HCT116 (cell line): ENCODE results near the gene PRKAG2. TPM values are rescaled to one million over a fixed set of nuclear protein-coding genes. Genes with fewer than 3 reads are reported as not detected.

Experiments used
- ATAC-seq: fragments of 200-7000 bp; cut with Tn5 transposase; 2 replicates; pipeline ENCODE4 v1.9.1; 2020; ENCODE audit warnings: mild to moderate bottlenecking, moderate library complexity
- BruUV-seq: library from RNA; stranded (reverse); fragments of 400-500 nt; replicated peaks from 2 replicates; lab custom pipeline; 2021; lab: Mats Ljungman, UMichigan
- CTCF ChIA-PET: fragments of 300-600 bp; sonication (Branson Sonifier 250); formaldehyde crosslinking; loops from one replicate; lab custom pipeline; 2021; ENCODE audit warnings: antibody characterized with exemption; lab: Charles Lee
- POLR2A ChIA-PET: fragments of 300-600, 350-600 bp; sonication (Branson Sonifier 250); formaldehyde crosslinking; loops from one replicate; lab custom pipeline; 2021; ENCODE audit warnings: antibody characterized with exemption; lab: Charles Lee
- RAD21 ChIA-PET, 2 experiments: fragments of 300-600 bp; sonication (Branson Sonifier 250); formaldehyde crosslinking; loops; one replicate each; lab custom pipeline; 2023; ENCODE audit warnings: low total read pairs in 2 of 2; ENCODE audit not compliant: uncharacterized antibody in 2 of 2, unreplicated experiment in 2 of 2, low non-redundant PET in 1 of 2; lab: Charles Lee
- DNase-seq: peaks from one replicate; pipeline ENCODE4 v3.0.0-alpha.2; 2010; ENCODE audit warnings: low read depth, low spot score
- H2AFZ ChIP-seq: fragments of 200-600 bp; shearing (Covaris generic), sonication (generic); 2 replicates; pipeline ENCODE4 v1.6.1; 2017; ENCODE audit warnings: low read depth, mixed run types, mixed read lengths, antibody characterized with exemption, low read length; ENCODE audit not compliant: poor library complexity, severe bottlenecking
- H3K27ac ChIP-seq: 2 replicates; pipeline ENCODE4 v1.5.1; 2012; ENCODE audit warnings: low read depth, low read length
- H3K27me3 ChIP-seq: fragments of 200-600 bp; sonication (generic); 2 replicates; pipeline ENCODE4 v1.6.1; 2016; ENCODE audit warnings: mixed run types, low read length, mixed read lengths; ENCODE audit not compliant: insufficient read depth
- H3K36me3 ChIP-seq, 2 experiments: fragments of 200-500 bp in 1 of 2; fragments of 200-600 bp in 1 of 2; sonication (Bioruptor generic) in 1 of 2; sonication (generic) in 1 of 2; 2 replicates each; pipeline versions ENCODE4 v1.5.1 to v1.6.1; 2014 to 2016; ENCODE audit warnings: low read length in 2 of 2, inconsistent platforms in 1 of 2, mixed read lengths in 1 of 2, mixed run types in 1 of 2; ENCODE audit not compliant: insufficient read depth in 2 of 2, control insufficient read depth in 1 of 2
- H3K4me1 ChIP-seq, 2 experiments: fragments of 200-600 bp in 1 of 2; sonication (generic) in 1 of 2; 2 replicates each; pipeline versions ENCODE4 v1.5.1 to v1.6.1; 2012 to 2017; ENCODE audit warnings: low read length in 2 of 2, inconsistent platforms in 1 of 2, mild to moderate bottlenecking in 1 of 2, mixed read lengths in 1 of 2, mixed run types in 1 of 2, moderate library complexity in 1 of 2; ENCODE audit not compliant: insufficient read depth in 2 of 2, control insufficient read depth in 1 of 2
- H3K4me2 ChIP-seq: fragments of 200-600 bp; sonication (generic); 2 replicates; pipeline ENCODE4 v1.6.1; 2017; ENCODE audit warnings: mixed run types, low read length, mixed read lengths
- H3K4me3 ChIP-seq, 2 experiments: fragments of 200-600 bp in 1 of 2; sonication (generic) in 1 of 2; replicated peaks in 1 of 2; 2 replicates each; pipeline ENCODE4 v1.5.1; 2011 to 2016; ENCODE audit warnings: low read length in 2 of 2, control low read depth in 1 of 2, low read depth in 1 of 2, mild to moderate bottlenecking in 1 of 2, mixed read lengths in 1 of 2, mixed run types in 1 of 2
- H3K79me2 ChIP-seq: fragments of 200-600 bp; sonication (generic); 2 replicates; pipeline ENCODE4 v1.6.1; 2017; ENCODE audit warnings: mild to moderate bottlenecking, mixed run types, low read length, moderate library complexity, mixed read lengths; ENCODE audit not compliant: insufficient read depth
- H3K9ac ChIP-seq: fragments of 200-600 bp; sonication (generic); 2 replicates; pipeline ENCODE4 v1.6.1; 2016; ENCODE audit warnings: low read length, mixed read lengths
- H3K9me2 ChIP-seq: fragments of 200-600 bp; sonication (generic), shearing (Covaris generic); 2 replicates; pipeline ENCODE4 v1.6.1; 2017; ENCODE audit warnings: mixed run types, mild to moderate bottlenecking, moderate library complexity; ENCODE audit not compliant: insufficient read depth
- H3K9me3 ChIP-seq, 2 experiments: fragments of 200-500 bp in 1 of 2; fragments of 200-600 bp in 1 of 2; sonication (Bioruptor generic) in 1 of 2; sonication (generic) in 1 of 2; 2 replicates each; pipeline ENCODE4 v1.6.1; 2014 to 2017; ENCODE audit warnings: low read length in 2 of 2, mixed read lengths in 2 of 2, inconsistent platforms in 1 of 2, low read depth in 1 of 2, mild to moderate bottlenecking in 1 of 2, mixed run types in 1 of 2, moderate library complexity in 1 of 2; ENCODE audit not compliant: control insufficient read depth in 1 of 2, insufficient read depth in 1 of 2
- H4K20me1 ChIP-seq: fragments of 200-600 bp; sonication (generic), shearing (Covaris generic); 2 replicates; pipeline ENCODE4 v1.6.1; 2017; ENCODE audit warnings: mixed run types, mild to moderate bottlenecking, moderate library complexity; ENCODE audit not compliant: insufficient read depth
- ELF1 ChIP-seq: IDR thresholded peaks from 2 replicates; pipeline ENCODE4 v1.6.1; 2012; ENCODE audit warnings: low read depth, borderline replicate concordance
- JUND ChIP-seq: IDR thresholded peaks from 2 replicates; pipeline ENCODE4 v1.6.1; 2012
- POLR2A ChIP-seq: IDR thresholded peaks from 2 replicates; pipeline ENCODE4 v1.7.0; 2011; ENCODE audit warnings: borderline replicate concordance; ENCODE audit not compliant: insufficient read depth, insufficient read length; ENCODE audit errors: extremely low read depth
- SIN3A ChIP-seq: IDR thresholded peaks from 2 replicates; pipeline ENCODE4 v1.6.1; 2012; ENCODE audit warnings: low read depth
- SRF ChIP-seq: IDR thresholded peaks from 2 replicates; pipeline ENCODE4 v1.6.1; 2012; ENCODE audit warnings: low read depth
- TCF7L2 ChIP-seq: IDR thresholded peaks from 2 replicates; pipeline ENCODE4 v1.7.0; 2011; ENCODE audit warnings: borderline replicate concordance, inconsistent platforms; ENCODE audit not compliant: insufficient read depth, insufficient read length; ENCODE audit errors: extremely low read depth
- ZFX ChIP-seq: fragments of 450-650 bp; IDR thresholded peaks from 2 replicates; pipeline ENCODE4 v1.6.1; 2017
- intact Hi-C: fragments of 100-400 bp; cut with micrococcal nuclease; formaldehyde crosslinking; loops from 2 replicates; pipeline ENCODE4 v1.10.0; 2022
- total RNA-seq: library from RNA; stranded (reverse); gene quantifications from one replicate; pipeline ENCODE4 v1.2.1, GENCODE V29; 2021; ENCODE audit not compliant: unreplicated experiment
- TF ChIP-seq, protein P1 (sequence below): IDR thresholded peaks from 2 replicates; pipeline ENCODE4 v1.6.1; 2011; ENCODE audit warnings: mild to moderate bottlenecking, low read length, moderate library complexity; ENCODE audit not compliant: insufficient replicate concordance; ENCODE audit errors: extremely low read depth
- TF ChIP-seq, protein P2 (sequence below), 3 experiments: fragments of 200-600 bp in 1 of 3; sonication (generic) in 1 of 3; IDR thresholded peaks in 2 of 3; conservative IDR thresholded peaks in 1 of 3; 2 replicates each; pipeline ENCODE4 v1.5.1; 2012 to 2017; ENCODE audit warnings: low read depth in 2 of 3, low read length in 2 of 3, antibody characterized with exemption in 1 of 3, borderline replicate concordance in 1 of 3, control low read depth in 1 of 3, mild to moderate bottlenecking in 1 of 3, mixed read lengths in 1 of 3, mixed run types in 1 of 3, moderate library complexity in 1 of 3; ENCODE audit not compliant: insufficient read depth in 1 of 3

PRKAG2 gene
- total RNA-seq, 1 experiment from 2014 or later = 23.6 TPM

DNA sequence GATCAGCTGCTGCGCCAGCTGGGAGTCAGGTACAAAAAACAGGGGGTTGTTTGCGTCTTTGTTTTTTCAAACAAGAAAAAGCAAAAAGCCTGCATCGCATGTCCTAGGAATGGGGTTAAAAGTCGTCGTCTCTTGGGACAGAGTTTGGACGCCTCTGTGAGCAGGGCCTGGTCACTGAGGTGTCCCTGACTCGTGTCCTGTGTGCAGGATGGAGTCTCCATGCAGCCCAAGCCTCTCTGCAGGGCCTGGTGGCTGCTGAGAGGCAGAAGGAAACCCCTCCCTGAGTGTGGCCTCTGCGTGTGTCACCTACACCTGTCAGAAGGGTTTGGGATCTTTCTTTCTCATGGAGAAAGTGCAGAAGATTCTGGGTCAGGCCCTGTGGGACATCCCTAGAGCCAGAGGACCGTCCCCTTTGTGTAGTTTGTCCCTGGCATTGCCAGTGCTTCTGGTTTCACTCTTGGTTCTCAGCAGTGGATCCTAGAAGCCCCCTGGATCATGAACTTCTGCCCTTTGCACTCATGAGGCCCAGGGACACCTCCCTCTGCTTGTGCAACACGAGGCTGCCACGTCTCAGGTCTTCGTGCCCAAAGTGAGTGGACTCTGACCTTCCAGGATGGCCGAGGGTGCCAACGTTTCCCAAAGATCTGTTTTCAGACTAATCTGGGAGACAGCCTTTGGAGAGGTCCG lies 75.0 kb downstream of the PRKAG2 start:
- no TSS peak for BruUV-seq
- H3K9ac ChIP-seq = no peak overlapping the region
- intact Hi-C loops = no loop called here
- peaks cover 6 to 21% of the 10 kb centered on the region in 2 experiments for H3K4me1 ChIP-seq
- H3K4me2 ChIP-seq = no peak overlapping the region
- H2AFZ ChIP-seq = no peak overlapping the region
- H3K9me3 ChIP-seq = no peaks in the 10 kb centered on the region
- no peaks in the 10 kb centered on the region for H3K36me3 ChIP-seq
- H3K9me2 ChIP-seq = no peaks in the 10 kb centered on the region
- no peak for DNase-seq
- no peak overlapping the region for H3K27ac ChIP-seq
- no peaks in the 10 kb centered on the region for H3K27me3 ChIP-seq
- no peaks in the 10 kb centered on the region for H3K79me2 ChIP-seq
- CTCF ChIA-PET = no interaction called here
- H3K4me3 ChIP-seq = no peak overlapping the region
- H4K20me1 ChIP-seq = no peaks in the 10 kb centered on the region
- TF ChIP-seq TCF7L2 (no peak), SIN3A (no peak), ELF1 (no peak), JUND (no peak), SRF (no peak), ZFX (no peak), POLR2A (no peak)
- TF ChIP-seq, protein P1, sequence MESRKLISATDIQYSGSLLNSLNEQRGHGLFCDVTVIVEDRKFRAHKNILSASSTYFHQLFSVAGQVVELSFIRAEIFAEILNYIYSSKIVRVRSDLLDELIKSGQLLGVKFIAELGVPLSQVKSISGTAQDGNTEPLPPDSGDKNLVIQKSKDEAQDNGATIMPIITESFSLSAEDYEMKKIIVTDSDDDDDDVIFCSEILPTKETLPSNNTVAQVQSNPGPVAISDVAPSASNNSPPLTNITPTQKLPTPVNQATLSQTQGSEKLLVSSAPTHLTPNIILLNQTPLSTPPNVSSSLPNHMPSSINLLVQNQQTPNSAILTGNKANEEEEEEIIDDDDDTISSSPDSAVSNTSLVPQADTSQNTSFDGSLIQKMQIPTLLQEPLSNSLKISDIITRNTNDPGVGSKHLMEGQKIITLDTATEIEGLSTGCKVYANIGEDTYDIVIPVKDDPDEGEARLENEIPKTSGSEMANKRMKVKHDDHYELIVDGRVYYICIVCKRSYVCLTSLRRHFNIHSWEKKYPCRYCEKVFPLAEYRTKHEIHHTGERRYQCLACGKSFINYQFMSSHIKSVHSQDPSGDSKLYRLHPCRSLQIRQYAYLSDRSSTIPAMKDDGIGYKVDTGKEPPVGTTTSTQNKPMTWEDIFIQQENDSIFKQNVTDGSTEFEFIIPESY = no peak
- TF ChIP-seq, protein P2, sequence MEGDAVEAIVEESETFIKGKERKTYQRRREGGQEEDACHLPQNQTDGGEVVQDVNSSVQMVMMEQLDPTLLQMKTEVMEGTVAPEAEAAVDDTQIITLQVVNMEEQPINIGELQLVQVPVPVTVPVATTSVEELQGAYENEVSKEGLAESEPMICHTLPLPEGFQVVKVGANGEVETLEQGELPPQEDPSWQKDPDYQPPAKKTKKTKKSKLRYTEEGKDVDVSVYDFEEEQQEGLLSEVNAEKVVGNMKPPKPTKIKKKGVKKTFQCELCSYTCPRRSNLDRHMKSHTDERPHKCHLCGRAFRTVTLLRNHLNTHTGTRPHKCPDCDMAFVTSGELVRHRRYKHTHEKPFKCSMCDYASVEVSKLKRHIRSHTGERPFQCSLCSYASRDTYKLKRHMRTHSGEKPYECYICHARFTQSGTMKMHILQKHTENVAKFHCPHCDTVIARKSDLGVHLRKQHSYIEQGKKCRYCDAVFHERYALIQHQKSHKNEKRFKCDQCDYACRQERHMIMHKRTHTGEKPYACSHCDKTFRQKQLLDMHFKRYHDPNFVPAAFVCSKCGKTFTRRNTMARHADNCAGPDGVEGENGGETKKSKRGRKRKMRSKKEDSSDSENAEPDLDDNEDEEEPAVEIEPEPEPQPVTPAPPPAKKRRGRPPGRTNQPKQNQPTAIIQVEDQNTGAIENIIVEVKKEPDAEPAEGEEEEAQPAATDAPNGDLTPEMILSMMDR (IDR thresholded peaks at IDR 0.05 in 2 of 3, conservative IDR thresholded peaks at IDR 0.05 in 1 of 3; ENCODE audit: borderline replicate concordance in 1 of 3, insufficient read depth in 1 of 3, low read depth in 2 of 3, low read length in 2 of 3) = no peak
- TF ChIP-seq, all 23 proteins: peak for 0
- POLR2A ChIA-PET = no interaction called here
- no peak for ATAC-seq
- RAD21 ChIA-PET = no interaction called here
